SKM-1 (cell line): ENCODE results near the gene B3GNT8.
"Not testable (repeated sequence)": the region's sequence is repeated elsewhere in the genome, so short reads cannot be mapped to it uniquely, and the experiment has no call there.

Experiments used
- DNase-seq: peaks from one replicate; lab custom pipeline; 2025; ENCODE audit not compliant: unreplicated experiment; lab: John Stamatoyannopoulos, UW

Gene B3GNT8

GRCh38 chr19:41395355-41395754 is 31.8 kb downstream of the B3GNT8 start:
- DNase-seq: no peak

GRCh38 chr19:41392775-41393174 is 34.4 kb downstream of the B3GNT8 start:
- no peak for DNase-seq

- DNase-seq: no peak
Measured at GRCh38 chr19:41391618-41392017, 35.6 kb downstream of the B3GNT8 start.

- no peak for DNase-seq
Measured at GRCh38 chr19:41386442-41386841, 40.7 kb downstream of the B3GNT8 start.

- DNase-seq: no peak
Measured at GRCh38 chr19:41384351-41384750, 42.8 kb downstream of the B3GNT8 start.

- not testable (repeated sequence) for DNase-seq
Measured at GRCh38 chr19:41381536-41381935, 45.6 kb downstream of the B3GNT8 start.

- no peak for DNase-seq
Measured at GRCh38 chr19:41377977-41378709, 49.0 kb downstream of the B3GNT8 start.

GRCh38 chr19:41376998-41377365 is 50.2 kb downstream of the B3GNT8 start:
- no peak for DNase-seq

GRCh38 chr19:41376241-41376997 is 50.8 kb downstream of the B3GNT8 start, which contains the start of gene TMEM91:
Gene TMEM91, plus strand, starts transcription at chr19:41376533. Its CDS starts 1,777 bp downstream, at chr19:41378310.
- DNase-seq: no peak
